GM23338 (cell line): ENCODE data around the gene RGSL1. TPM values are rescaled to one million over a fixed set of nuclear protein-coding genes. Genes with fewer than 3 reads are reported as not detected.

Source experiments
- ATAC-seq: fragments of 200-7000 bp; cut with Tn5 transposase; 3 replicates; pipeline ENCODE4 v1.9.1; 2020
- DNase-seq: peaks from one replicate; pipeline ENCODE4 v3.0.0-alpha.2; 2015; ENCODE audit warnings: low spot score
- H2AFZ ChIP-seq: fragments of 200-600 bp; sonication (generic); 2 replicates; pipeline ENCODE4 v1.8.0; 2016; ENCODE audit warnings: antibody characterized with exemption, mild to moderate bottlenecking, moderate library complexity
- H3F3A ChIP-seq: fragments of 200-600 bp; sonication (generic); replicated peaks from 2 replicates; pipeline ENCODE4 v1.8.0; 2017; ENCODE audit warnings: antibody characterized with exemption, mixed run types, low read depth
- H3K27ac ChIP-seq: fragments of 200-600 bp; sonication (generic); 2 replicates; pipeline ENCODE4 v1.6.1; 2016; ENCODE audit warnings: low read depth
- H3K27me3 ChIP-seq: fragments of 200-600 bp; sonication (generic); 2 replicates; pipeline ENCODE4 v1.8.0; 2016; ENCODE audit warnings: mild to moderate bottlenecking, mixed run types, moderate library complexity; ENCODE audit not compliant: insufficient read depth
- H3K36me3 ChIP-seq: fragments of 200-600 bp; sonication (generic); 2 replicates; pipeline ENCODE4 v1.8.0; 2016; ENCODE audit warnings: mild to moderate bottlenecking; ENCODE audit not compliant: insufficient read depth
- H3K4me1 ChIP-seq: fragments of 200-600 bp; sonication (generic); 2 replicates; pipeline ENCODE4 v1.8.0; 2016; ENCODE audit warnings: mild to moderate bottlenecking, moderate library complexity; ENCODE audit not compliant: insufficient read depth
- H3K4me2 ChIP-seq: fragments of 200-600 bp; sonication (generic); 2 replicates; pipeline ENCODE4 v1.7.1; 2017; ENCODE audit warnings: mixed run types
- H3K4me3 ChIP-seq: fragments of 200-600 bp; sonication (generic); 2 replicates; pipeline ENCODE4 v1.6.1; 2016; ENCODE audit warnings: mixed run types
- H3K79me2 ChIP-seq: fragments of 200-600 bp; sonication (generic); replicated peaks from 2 replicates; pipeline ENCODE4 v1.8.0; 2017; ENCODE audit warnings: mild to moderate bottlenecking; ENCODE audit not compliant: insufficient read depth
- H3K9me2 ChIP-seq: fragments of 200-600 bp; sonication (generic); 2 replicates; pipeline ENCODE4 v1.8.0; 2017; ENCODE audit not compliant: insufficient read depth
- H4K20me1 ChIP-seq: fragments of 200-600 bp; sonication (generic); replicated peaks from 2 replicates; pipeline ENCODE4 v1.8.0; 2017; ENCODE audit warnings: mild to moderate bottlenecking; ENCODE audit not compliant: insufficient read depth
- H3K27ac Mint-ChIP-seq: 2 replicates; pipeline ENCODE4 v1.8.0; 2020; ENCODE audit warnings: inconsistent platforms, mild to moderate bottlenecking, moderate library complexity, mixed read lengths
- H3K27me3 Mint-ChIP-seq: 3 replicates; pipeline ENCODE4 v1.8.0; 2022; ENCODE audit warnings: low read depth, mild to moderate bottlenecking, moderate library complexity, mixed read lengths, inconsistent platforms; ENCODE audit not compliant: insufficient read depth, poor library complexity
- H3K36me3 Mint-ChIP-seq: 3 replicates; pipeline ENCODE4 v1.8.0; 2021; ENCODE audit warnings: low read depth, mild to moderate bottlenecking, inconsistent platforms, moderate library complexity, mixed read lengths
- H3K4me1 Mint-ChIP-seq: 3 replicates; pipeline ENCODE4 v1.8.0; 2020; ENCODE audit warnings: mild to moderate bottlenecking, inconsistent platforms, mixed read lengths
- H3K4me3 Mint-ChIP-seq: 3 replicates; pipeline ENCODE4 v1.8.0; 2021; ENCODE audit warnings: moderate library complexity, mild to moderate bottlenecking, inconsistent platforms, mixed read lengths
- H3K9me3 Mint-ChIP-seq: 3 replicates; pipeline ENCODE4 v1.8.0; 2020; ENCODE audit warnings: moderate library complexity, mild to moderate bottlenecking, inconsistent platforms, mixed read lengths
- CREB1 ChIP-seq: fragments of 250-450 bp; sonication (Bioruptor Pico); IDR thresholded peaks from 2 replicates; pipeline ENCODE4 v1.5.0; 2020; ENCODE audit warnings: low read depth, mild to moderate bottlenecking, moderate library complexity
- EZH2phosphoT487 ChIP-seq: fragments of 200-600 bp; sonication (generic); IDR thresholded peaks from one replicate; pipeline ENCODE4 v1.8.1; 2018; ENCODE audit warnings: antibody characterized with exemption; ENCODE audit not compliant: unreplicated experiment
- POLR2AphosphoS5 ChIP-seq: IDR thresholded peaks from 2 replicates; pipeline ENCODE4 v1.6.1; 2016; ENCODE audit warnings: antibody characterized with exemption, low read depth
- STAT1 ChIP-seq: IDR thresholded peaks from one replicate; pipeline ENCODE4 v1.6.1; 2016; ENCODE audit warnings: antibody characterized with exemption; ENCODE audit not compliant: unreplicated experiment
- ZNF114 ChIP-seq: fragments of 250-450 bp; sonication (Bioruptor Pico); IDR thresholded peaks from 2 replicates; pipeline ENCODE4 v1.5.0; 2020; ENCODE audit warnings: mild to moderate bottlenecking, moderate library complexity
- ZNF462 ChIP-seq: fragments of 250-450 bp; sonication (Bioruptor Pico); IDR thresholded peaks from 2 replicates; pipeline ENCODE4 v1.5.0; 2020; ENCODE audit warnings: mild to moderate bottlenecking, moderate library complexity
- polyA plus RNA-seq: library from polyadenylated mRNA; unstranded; fragments of >200 nt; fragmentation: Nextera tagmentation; extraction: Ambion mirVana; gene quantifications from 2 replicates; pipeline ENCODE4 v1.2.1, GENCODE V29; 2016
- total RNA-seq: library from RNA; depleted of rRNA; stranded (reverse); fragments of >200 nt; shearing (Covaris generic); gene quantifications from 2 replicates; pipeline ENCODE4 v1.2.3, GENCODE V29; 2014
- TF ChIP-seq, protein P1 (sequence below): IDR thresholded peaks from 2 replicates; pipeline ENCODE4 v1.6.1; 2016; ENCODE audit warnings: antibody characterized with exemption

RGSL1 gene
- total and polyA plus RNA-seq, 2 experiments from 2014 or later, result not detected

GRCh38 chr1:182442333-182442732, 7.6 kb upstream of the RGSL1 start:
- Histone ChIP-seq H3K79me2 (no peaks in the 10 kb centered on the region), H3F3A (no peaks in the 10 kb centered on the region), H3K27me3 (no peaks in the 10 kb centered on the region), H3K36me3 (no peaks in the 10 kb centered on the region), H3K27ac (no peak overlapping the region), H3K9me2 (no peaks in the 10 kb centered on the region), H4K20me1 (no peaks in the 10 kb centered on the region), H3K4me3 (no peak overlapping the region), H2AFZ (no peak overlapping the region), H3K4me1 (no peaks in the 10 kb centered on the region; the same call in 1 of the 2 replicates), H3K4me2 (no peak overlapping the region)
- no peak overlapping the region for H3K4me3 Mint-ChIP-seq
- DNase-seq, result no peak
- TF ChIP-seq, protein P1, sequence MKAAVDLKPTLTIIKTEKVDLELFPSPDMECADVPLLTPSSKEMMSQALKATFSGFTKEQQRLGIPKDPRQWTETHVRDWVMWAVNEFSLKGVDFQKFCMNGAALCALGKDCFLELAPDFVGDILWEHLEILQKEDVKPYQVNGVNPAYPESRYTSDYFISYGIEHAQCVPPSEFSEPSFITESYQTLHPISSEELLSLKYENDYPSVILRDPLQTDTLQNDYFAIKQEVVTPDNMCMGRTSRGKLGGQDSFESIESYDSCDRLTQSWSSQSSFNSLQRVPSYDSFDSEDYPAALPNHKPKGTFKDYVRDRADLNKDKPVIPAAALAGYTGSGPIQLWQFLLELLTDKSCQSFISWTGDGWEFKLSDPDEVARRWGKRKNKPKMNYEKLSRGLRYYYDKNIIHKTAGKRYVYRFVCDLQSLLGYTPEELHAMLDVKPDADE, result no peak
- TF ChIP-seq ZNF462, result no peak
- no peak for TF ChIP-seq STAT1
- TF ChIP-seq ZNF114 (CRISPR knock-in tag), result no peak
- TF ChIP-seq POLR2AphosphoS5, result no peak
- TF ChIP-seq EZH2phosphoT487, result no peak
- TF ChIP-seq CREB1 (CRISPR knock-in tag), result no peak
- H3K9me3 Mint-ChIP-seq, result peaks cover 31% of the 10 kb centered on the region
- H3K27me3 Mint-ChIP-seq, result peaks cover 5% of the 10 kb centered on the region
- H3K4me1 Mint-ChIP-seq, result peaks cover 17% of the 10 kb centered on the region
- H3K36me3 Mint-ChIP-seq, result peaks cover 7% of the 10 kb centered on the region; the same call in 2 of the 3 replicates
- ATAC-seq, result no peak
- no peak overlapping the region for H3K27ac Mint-ChIP-seq
